OCI-LY7 (cell line): ENCODE measurements around the gene VAMP7. TPM values are rescaled to one million over a fixed set of nuclear protein-coding genes. Genes with fewer than 3 reads are reported as not detected.

ENCODE experiments used
- BruUV-seq: library from RNA; stranded (reverse); fragments of 400-500 nt; replicated peaks from 2 replicates; lab custom pipeline; 2021; lab: Mats Ljungman, UMichigan
- CTCF ChIA-PET: fragments of 300-600 bp; sonication (Branson Sonifier 250); formaldehyde crosslinking; loops from one replicate; lab custom pipeline; 2022; ENCODE audit warnings: antibody characterized with exemption; ENCODE audit not compliant: unreplicated experiment; lab: Charles Lee
- POLR2A ChIA-PET: fragments of 300-600 bp; sonication (Branson Sonifier 250); formaldehyde crosslinking; loops from one replicate; lab custom pipeline; 2022; ENCODE audit warnings: antibody characterized with exemption; lab: Charles Lee
- DNase-seq: peaks from one replicate; pipeline ENCODE4 v3.0.0-alpha.2; 2015; ENCODE audit warnings: low spot score
- H2AFZ ChIP-seq: fragments of 200-600 bp; sonication (generic), shearing (Covaris generic); 2 replicates; pipeline ENCODE4 v1.6.1; 2014; ENCODE audit warnings: mild to moderate bottlenecking, antibody characterized with exemption, low read length, moderate library complexity
- H3K27ac ChIP-seq: fragments of 200-600 bp; sonication (generic); 2 replicates; pipeline ENCODE4 v1.5.1; 2014; ENCODE audit warnings: mixed run types, low read depth, mild to moderate bottlenecking, moderate library complexity, low read length, inconsistent platforms; ENCODE audit not compliant: poor library complexity, severe bottlenecking
- H3K36me3 ChIP-seq: fragments of 200-600 bp; sonication (generic); 2 replicates; pipeline ENCODE4 v1.6.1; 2014; ENCODE audit warnings: mild to moderate bottlenecking, antibody characterized with exemption, low read length, moderate library complexity, mixed read lengths; ENCODE audit not compliant: insufficient read depth
- H3K4me1 ChIP-seq: fragments of 200-600 bp; sonication (generic); 2 replicates; pipeline ENCODE4 v1.5.1; 2014; ENCODE audit warnings: mild to moderate bottlenecking, low read length; ENCODE audit not compliant: insufficient read depth, poor library complexity, severe bottlenecking
- H3K4me2 ChIP-seq: fragments of 200-600 bp; sonication (generic); 2 replicates; pipeline ENCODE4 v1.6.1; 2014; ENCODE audit warnings: mild to moderate bottlenecking, low read length
- H3K4me3 ChIP-seq: fragments of 200-600 bp; sonication (generic); 2 replicates; pipeline ENCODE4 v1.5.1; 2014; ENCODE audit warnings: mild to moderate bottlenecking, low read depth, low read length; ENCODE audit not compliant: poor library complexity, severe bottlenecking
- H3K79me2 ChIP-seq: fragments of 200-600 bp; sonication (generic); 2 replicates; pipeline ENCODE4 v1.6.1; 2016; ENCODE audit warnings: low read depth, mild to moderate bottlenecking, low read length, moderate library complexity, mixed read lengths; ENCODE audit not compliant: insufficient read depth
- H3K9me2 ChIP-seq: fragments of 200-600 bp; sonication (generic); 2 replicates; pipeline ENCODE4 v1.6.1; 2016; ENCODE audit warnings: mild to moderate bottlenecking, low read length, mixed read lengths; ENCODE audit not compliant: insufficient read depth
- H3K9me3 ChIP-seq: fragments of 200-600 bp; sonication (generic); 2 replicates; pipeline ENCODE4 v1.6.1; 2014; ENCODE audit warnings: mild to moderate bottlenecking, mixed run types, low read length, mixed read lengths
- H4K20me1 ChIP-seq: fragments of 200-600 bp; sonication (generic); 2 replicates; pipeline ENCODE4 v1.6.1; 2014; ENCODE audit warnings: mild to moderate bottlenecking, antibody characterized with exemption, low read length, moderate library complexity, mixed read lengths; ENCODE audit not compliant: insufficient read depth
- CTCF ChIP-seq: fragments of 200-600 bp; sonication (generic); conservative IDR thresholded peaks from 2 replicates; pipeline ENCODE4 v1.5.1; 2014; ENCODE audit warnings: mild to moderate bottlenecking, antibody characterized with exemption, low read length, moderate library complexity, mixed read lengths
- EZH2phosphoT487 ChIP-seq: fragments of 200-600 bp; sonication (generic); IDR thresholded peaks from 2 replicates; pipeline ENCODE4 v1.6.1; 2018; ENCODE audit warnings: low read depth, borderline replicate concordance, mild to moderate bottlenecking, mixed run types, antibody characterized with exemption, low read length, moderate library complexity, mixed read lengths
- intact Hi-C: fragments of 100-400 bp; cut with micrococcal nuclease; formaldehyde crosslinking; loops from one replicate; pipeline ENCODE4 v1.10.0; 2022; ENCODE audit not compliant: unreplicated experiment
- total RNA-seq, 2 experiments: library from RNA; depleted of rRNA in 1 of 2; stranded (reverse); fragments of >200 nt in 1 of 2; shearing (Covaris generic) in 1 of 2; gene quantifications; 2 replicates each; pipeline ENCODE4 v1.2.3, GENCODE V29; 2014 to 2022

VAMP7 gene
- total RNA-seq, 2 experiments from 2014 or later: 19.2 to 32.0 TPM

GRCh38 chrX:155857561-155857960 is 23.6 kb upstream of the VAMP7 start:
- CTCF ChIA-PET: no interaction called here
- Histone ChIP-seq H4K20me1 (no peaks in the 10 kb centered on the region), H2AFZ (no peak overlapping the region), H3K9me2 (no peaks in the 10 kb centered on the region), H3K79me2 (no peaks in the 10 kb centered on the region), H3K36me3 (no peaks in the 10 kb centered on the region), H3K4me2 (no peak overlapping the region), H3K9me3 (no peaks in the 10 kb centered on the region), H3K27ac (no peak overlapping the region), H3K4me3 (no peak overlapping the region), H3K4me1 (no peaks in the 10 kb centered on the region)
- POLR2A ChIA-PET: no interaction called here
- no TSS peak for BruUV-seq
- DNase-seq: peak; percentile 4
- TF ChIP-seq CTCF (peak; percentile 58), EZH2phosphoT487 (no peak)
- intact Hi-C loops: no loop called here

GRCh38 chrX:155864655-155865054 is 16.5 kb upstream of the VAMP7 start:
- no TSS peak for BruUV-seq
- Histone ChIP-seq H4K20me1 (no peaks in the 10 kb centered on the region), H3K4me1 (no peaks in the 10 kb centered on the region), H3K79me2 (no peaks in the 10 kb centered on the region), H3K4me3 (no peak overlapping the region), H2AFZ (no peak overlapping the region), H3K36me3 (no peaks in the 10 kb centered on the region), H3K4me2 (no peak overlapping the region), H3K27ac (no peak overlapping the region), H3K9me3 (peaks cover 5% of the 10 kb centered on the region; the same call in 1 of the 2 replicates), H3K9me2 (no peaks in the 10 kb centered on the region)
- ChIA-PET CTCF (no interaction called here), POLR2A (no interaction called here)
- DNase-seq: no peak
- intact Hi-C loops: no loop called here
- TF ChIP-seq CTCF (peak; percentile 31; the same call in 1 of the 2 replicates), EZH2phosphoT487 (no peak)

- BruUV-seq: no TSS peak
- CTCF ChIA-PET: no interaction called here
- Histone ChIP-seq H3K4me1 (no peaks in the 10 kb centered on the region), H3K4me2 (no peak overlapping the region), H3K9me3 (peaks cover 5% of the 10 kb centered on the region; the same call in 1 of the 2 replicates), H3K4me3 (no peak overlapping the region), H3K36me3 (no peaks in the 10 kb centered on the region), H3K79me2 (no peaks in the 10 kb centered on the region), H2AFZ (no peak overlapping the region), H3K27ac (no peak overlapping the region), H4K20me1 (no peaks in the 10 kb centered on the region), H3K9me2 (no peaks in the 10 kb centered on the region)
- TF ChIP-seq CTCF (no peak), EZH2phosphoT487 (no peak)
- intact Hi-C loops: no loop called here
- DNase-seq: no peak
- POLR2A ChIA-PET: no interaction called here
These were observed 16.0 kb upstream of the VAMP7 start for GRCh38 chrX:155865193-155865592.
